ACC112 (cell line): ENCODE results near the gene CCAR1.
"Not testable (repeated sequence)": the region's sequence is repeated elsewhere in the genome, so short reads cannot be mapped to it uniquely, and the experiment has no call there.

Experiments
- H2AFZ ChIP-seq: fragments of 200-600 bp; sonication (generic); one replicate; pipeline ENCODE4 v1.6.0; 2017; ENCODE audit warnings: antibody characterized with exemption, low read length; ENCODE audit not compliant: unreplicated experiment
- H3K27ac ChIP-seq: fragments of 200-600 bp; sonication (generic); 2 replicates; pipeline ENCODE4 v1.5.1; 2014; ENCODE audit warnings: low read depth, mild to moderate bottlenecking, antibody characterized with exemption, low read length, moderate library complexity
- H3K27me3 ChIP-seq: fragments of 200-600 bp; sonication (generic); 2 replicates; pipeline ENCODE4 v1.6.1; 2014; ENCODE audit warnings: mild to moderate bottlenecking, antibody characterized with exemption, low read length, moderate library complexity, mixed read lengths; ENCODE audit not compliant: insufficient read depth
- H3K36me3 ChIP-seq: fragments of 200-600 bp; sonication (generic); 2 replicates; pipeline ENCODE4 v1.6.1; 2016; ENCODE audit warnings: mild to moderate bottlenecking, antibody characterized with exemption, low read length, moderate library complexity, mixed read lengths; ENCODE audit not compliant: insufficient read depth
- H3K4me1 ChIP-seq: fragments of 200-600 bp; sonication (generic); one replicate; pipeline ENCODE4 v1.6.1; 2016; ENCODE audit warnings: low read length, mixed read lengths; ENCODE audit not compliant: insufficient read depth, unreplicated experiment, control insufficient read depth
- H3K4me3 ChIP-seq: fragments of 200-600 bp; sonication (generic); 2 replicates; pipeline ENCODE4 v1.5.1; 2014; ENCODE audit warnings: mild to moderate bottlenecking, low read depth, low read length
- H3K79me2 ChIP-seq: fragments of 200-600 bp; sonication (generic); one replicate; pipeline ENCODE4 v1.6.0; 2016; ENCODE audit warnings: low read length; ENCODE audit not compliant: control insufficient read depth, unreplicated experiment, insufficient read depth

The CCAR1 gene

GRCh38 chr10:68828833-68829232, 107.8 kb downstream of the CCAR1 start:
- Histone ChIP-seq H2AFZ (no peak overlapping the region), H3K27ac (no peak overlapping the region), H3K4me3 (no peak overlapping the region), H3K79me2 (no peaks in the 10 kb centered on the region), H3K36me3 (no peaks in the 10 kb centered on the region), H3K4me1 (no peaks in the 10 kb centered on the region), H3K27me3 (peaks cover 16% of the 10 kb centered on the region)

- H3K79me2 ChIP-seq = no peaks in the 10 kb centered on the region
- H3K36me3 ChIP-seq = no peaks in the 10 kb centered on the region
- no peak overlapping the region for H3K27ac ChIP-seq
- H3K4me1 ChIP-seq = no peaks in the 10 kb centered on the region
- H3K4me3 ChIP-seq = no peak overlapping the region
- H2AFZ ChIP-seq = no peak overlapping the region
- H3K27me3 ChIP-seq = peaks cover 16% of the 10 kb centered on the region
These were observed 108.5 kb downstream of the CCAR1 start for GRCh38 chr10:68829521-68829920.

DNA sequence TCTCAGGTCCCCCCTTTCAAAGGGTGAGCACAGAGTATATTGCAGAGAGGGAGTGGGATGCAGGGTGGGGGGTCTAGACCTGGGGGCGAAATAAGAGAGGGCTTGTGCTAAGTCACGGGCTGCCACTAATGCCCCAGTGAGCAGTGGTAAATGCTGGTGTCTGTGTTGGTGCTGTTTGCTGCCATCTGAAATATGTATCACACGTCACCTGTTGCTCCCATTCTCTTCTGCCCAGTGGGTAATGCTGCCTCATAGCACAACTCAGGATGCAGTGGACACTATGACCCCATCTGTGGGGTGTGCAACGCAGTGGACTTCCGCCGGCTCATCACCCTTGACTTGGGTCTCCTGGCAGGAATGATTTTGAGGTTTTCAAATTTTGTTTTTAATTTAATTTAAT, 108.9 kb downstream of the CCAR1 start:
- Histone ChIP-seq H3K27me3 (peaks cover 16% of the 10 kb centered on the region), H3K27ac (no peak overlapping the region), H3K36me3 (no peaks in the 10 kb centered on the region), H2AFZ (no peak overlapping the region), H3K4me3 (no peak overlapping the region), H3K79me2 (no peaks in the 10 kb centered on the region), H3K4me1 (no peaks in the 10 kb centered on the region)

DNA sequence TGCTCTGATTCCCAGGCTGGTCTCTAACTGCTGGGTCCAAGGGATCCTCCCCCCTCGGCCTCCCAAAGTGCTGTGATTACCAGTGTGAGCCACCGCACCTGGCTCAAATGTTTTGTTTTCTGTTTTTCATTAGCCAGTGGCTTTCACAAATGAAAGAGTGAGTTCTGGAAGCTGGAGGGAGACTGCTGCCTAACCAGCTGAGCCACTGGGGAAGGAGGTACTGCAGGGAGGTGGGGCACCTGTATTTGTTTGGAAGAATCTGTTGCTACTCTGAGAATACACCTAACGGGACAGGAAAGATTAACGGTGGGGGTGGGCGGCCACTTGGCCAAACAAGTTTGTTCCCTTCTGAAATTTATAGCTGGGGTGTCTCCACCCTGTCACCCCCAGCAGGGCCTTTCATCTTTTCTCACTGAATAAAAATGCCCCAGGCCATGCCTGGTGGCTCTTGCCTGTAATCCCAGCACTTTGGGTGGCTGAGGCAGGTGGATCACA, 111.0 kb downstream of the CCAR1 start:
- Histone ChIP-seq H3K27ac (no peak overlapping the region), H2AFZ (no peak overlapping the region), H3K4me3 (no peak overlapping the region), H3K27me3 (peaks cover 16% of the 10 kb centered on the region), H3K4me1 (no peaks in the 10 kb centered on the region), H3K36me3 (no peaks in the 10 kb centered on the region), H3K79me2 (no peaks in the 10 kb centered on the region)

GRCh38 chr10:68832601-68833000, 111.6 kb downstream of the CCAR1 start:
- no peak overlapping the region for H3K27ac ChIP-seq
- H3K4me1 ChIP-seq = no peaks in the 10 kb centered on the region
- H3K36me3 ChIP-seq = no peaks in the 10 kb centered on the region
- H2AFZ ChIP-seq = no peak overlapping the region
- no peaks in the 10 kb centered on the region for H3K79me2 ChIP-seq
- peaks cover 16% of the 10 kb centered on the region for H3K27me3 ChIP-seq
- no peak overlapping the region for H3K4me3 ChIP-seq

GRCh38 chr10:68837626-68838322, 116.7 kb downstream of the CCAR1 start:
- no peak overlapping the region for H3K4me3 ChIP-seq
- no peaks in the 10 kb centered on the region for H3K79me2 ChIP-seq
- no peaks in the 10 kb centered on the region for H3K27me3 ChIP-seq
- no peak overlapping the region for H2AFZ ChIP-seq
- H3K4me1 ChIP-seq = no peaks in the 10 kb centered on the region
- no peak overlapping the region for H3K27ac ChIP-seq
- H3K36me3 ChIP-seq = no peaks in the 10 kb centered on the region

DNA sequence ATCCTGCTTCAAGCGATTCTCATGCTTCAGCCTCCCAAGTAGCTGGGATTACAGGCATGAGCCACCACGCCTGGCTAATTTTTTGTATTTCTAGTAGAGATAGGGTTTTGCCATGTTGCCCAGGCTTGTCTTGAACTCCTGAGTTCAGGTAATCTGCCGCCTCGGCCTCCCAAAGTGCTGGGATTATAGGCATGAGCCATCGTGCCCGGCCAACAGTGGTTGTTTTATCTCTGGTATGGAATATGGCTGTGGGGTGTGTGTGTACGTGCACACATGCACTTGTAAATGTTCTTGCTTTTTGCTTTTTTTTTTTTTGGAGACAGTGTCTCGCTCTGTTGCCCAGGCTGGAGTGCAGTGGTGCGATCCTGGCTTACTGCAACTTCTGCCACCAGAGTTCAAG, 119.6 kb downstream of the CCAR1 start:
- H3K36me3 ChIP-seq = not testable (repeated sequence)

More for the DNA sequence above, 119.6 kb downstream of the CCAR1 start:
- H3K79me2 ChIP-seq, H3K4me3 ChIP-seq, H3K4me1 ChIP-seq, H2AFZ ChIP-seq, H3K27ac ChIP-seq, H3K27me3 ChIP-seq: not testable (repeated sequence)
